Stimulated activated CD4-positive, alpha-beta T cell treated with anti-CD3 and anti-CD28 coated beads, Interleukin-4, amount 100 ng/mL, for 4 hours (primary cell): ENCODE results near the gene GRP.

Experiments used
- DNase-seq, 2 experiments: peaks; one replicate each; pipeline ENCODE4 v3.0.0-alpha.2; 2020

The GRP gene

DNA sequence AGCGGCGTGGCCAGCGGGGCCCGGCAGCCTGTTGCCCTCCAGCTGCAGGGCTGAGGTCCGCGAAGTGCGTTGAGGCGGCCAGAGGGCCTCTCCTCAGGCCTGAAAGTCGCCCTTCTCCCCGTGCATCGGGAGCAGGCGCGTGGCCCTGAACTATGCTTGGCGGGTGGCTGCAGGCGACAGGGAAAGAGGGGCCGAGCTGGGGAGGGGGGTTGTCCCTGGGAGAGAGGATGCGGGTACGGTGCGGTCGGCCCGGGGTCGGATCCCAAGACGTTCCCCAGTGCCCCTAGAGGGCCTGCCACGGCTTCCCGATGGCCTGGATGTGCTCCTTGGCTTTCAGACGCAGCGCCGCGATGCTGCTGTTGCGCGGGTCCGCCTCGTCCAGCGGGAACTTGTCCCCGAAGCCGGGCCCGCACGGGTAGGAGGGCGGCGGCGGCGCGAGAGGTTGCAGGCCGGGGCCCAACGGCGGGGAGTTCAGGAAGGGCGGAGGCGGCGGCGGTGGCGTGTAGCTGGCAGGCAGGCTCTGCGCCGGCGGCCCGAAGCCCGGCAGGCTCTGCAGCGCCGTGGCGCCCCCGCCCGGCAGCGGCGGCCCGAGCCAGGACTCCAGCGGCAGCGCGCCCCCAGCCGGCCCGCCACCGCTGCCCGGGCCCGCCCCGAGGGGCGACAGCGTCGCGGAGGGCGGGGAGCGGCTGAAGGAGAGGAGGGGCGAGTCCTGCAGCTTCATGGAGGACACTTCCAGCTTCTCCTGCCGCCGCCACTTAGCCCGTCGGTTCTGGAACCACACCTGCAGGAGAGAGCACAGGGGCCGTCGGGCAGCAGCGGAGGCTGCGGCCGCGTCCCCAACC is 49.0 kb downstream of the GRP start:
- peak in 1 of 2 experiments; percentile 36 for DNase-seq

DNA sequence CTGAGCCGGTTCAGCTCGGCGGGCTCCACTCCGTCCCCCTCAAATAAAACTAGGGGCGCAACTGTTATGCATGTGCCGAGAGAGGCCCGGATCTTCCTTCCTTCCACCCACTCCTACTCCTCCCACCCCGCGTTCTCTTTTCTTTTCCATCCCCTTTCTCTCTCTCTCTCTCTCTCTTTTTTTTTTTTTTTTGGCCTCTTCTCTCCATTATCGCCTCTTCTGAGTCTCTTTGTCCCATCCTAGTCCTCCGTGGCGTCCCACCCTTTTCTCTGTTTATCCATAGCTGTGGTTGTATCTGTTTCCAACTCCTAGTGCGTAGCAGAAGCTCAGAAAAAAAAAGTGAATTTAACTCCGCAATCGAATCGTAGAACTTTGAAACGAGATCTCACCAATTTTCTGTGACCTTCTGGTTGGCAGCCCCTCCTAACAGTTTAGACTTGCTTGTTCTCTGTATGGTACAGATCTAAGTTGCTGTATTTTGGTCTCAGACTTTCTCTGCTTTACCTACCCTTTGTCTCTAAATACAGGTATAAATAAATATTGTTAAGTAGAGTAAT is 49.7 kb downstream of the GRP start:
- no peak for DNase-seq

DNA sequence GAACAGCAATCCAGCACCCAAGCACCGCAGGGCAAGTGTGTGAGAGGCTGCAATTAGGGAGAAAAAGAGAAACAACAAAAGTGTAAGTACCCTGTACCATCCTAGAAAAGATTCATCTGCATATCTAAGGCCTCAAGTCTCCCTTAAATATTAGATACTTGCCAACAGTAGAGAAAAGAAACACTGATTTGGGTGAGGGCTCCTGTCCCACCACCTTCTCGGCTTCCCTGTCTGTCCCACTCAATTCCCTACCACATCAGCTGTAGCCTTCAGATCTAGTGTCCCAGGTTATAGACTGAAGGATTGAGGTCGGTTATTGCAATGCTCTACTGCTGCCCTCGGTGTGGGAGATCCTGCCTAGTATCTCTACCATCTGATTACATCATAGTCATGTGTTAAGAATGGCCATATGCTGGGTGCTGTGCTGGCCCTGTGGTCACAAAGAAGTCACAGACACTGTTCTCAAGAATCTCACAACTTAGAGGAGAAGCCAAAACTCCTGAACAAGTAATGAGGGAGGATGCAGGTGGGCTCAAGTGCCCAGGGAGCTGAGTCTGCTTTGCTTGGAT is 50.8 kb downstream of the GRP start:
- no peak for DNase-seq

DNA sequence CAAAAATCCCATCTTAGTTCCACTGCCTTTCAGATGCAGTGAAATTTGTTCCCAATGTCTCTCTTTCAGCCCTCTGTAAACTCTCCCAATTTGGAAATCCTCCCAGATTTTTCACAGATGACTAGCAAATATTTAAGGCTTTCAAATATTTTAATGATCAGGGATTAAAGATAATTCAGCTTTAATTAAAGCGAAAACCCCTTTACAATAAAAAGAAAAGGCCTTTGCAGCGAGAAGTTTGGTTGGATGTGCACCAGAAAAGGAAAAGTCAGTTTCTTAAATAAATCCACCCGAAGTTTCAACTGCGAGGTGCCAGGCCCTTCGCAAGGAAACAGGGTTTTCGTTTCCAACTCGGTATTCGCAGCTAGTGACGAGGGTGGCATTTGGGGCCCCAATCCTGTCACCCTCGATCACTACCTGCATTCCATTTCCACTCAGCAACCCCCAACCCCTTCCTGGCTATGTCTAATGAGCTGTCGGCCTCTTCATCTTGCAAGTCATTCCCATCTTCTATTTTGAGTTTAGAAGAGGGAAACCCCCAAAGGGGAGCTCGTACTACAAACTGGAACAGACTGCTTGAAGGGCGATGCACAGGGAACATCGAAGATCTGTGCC is 51.8 kb downstream of the GRP start:
- DNase-seq: no peak

DNA sequence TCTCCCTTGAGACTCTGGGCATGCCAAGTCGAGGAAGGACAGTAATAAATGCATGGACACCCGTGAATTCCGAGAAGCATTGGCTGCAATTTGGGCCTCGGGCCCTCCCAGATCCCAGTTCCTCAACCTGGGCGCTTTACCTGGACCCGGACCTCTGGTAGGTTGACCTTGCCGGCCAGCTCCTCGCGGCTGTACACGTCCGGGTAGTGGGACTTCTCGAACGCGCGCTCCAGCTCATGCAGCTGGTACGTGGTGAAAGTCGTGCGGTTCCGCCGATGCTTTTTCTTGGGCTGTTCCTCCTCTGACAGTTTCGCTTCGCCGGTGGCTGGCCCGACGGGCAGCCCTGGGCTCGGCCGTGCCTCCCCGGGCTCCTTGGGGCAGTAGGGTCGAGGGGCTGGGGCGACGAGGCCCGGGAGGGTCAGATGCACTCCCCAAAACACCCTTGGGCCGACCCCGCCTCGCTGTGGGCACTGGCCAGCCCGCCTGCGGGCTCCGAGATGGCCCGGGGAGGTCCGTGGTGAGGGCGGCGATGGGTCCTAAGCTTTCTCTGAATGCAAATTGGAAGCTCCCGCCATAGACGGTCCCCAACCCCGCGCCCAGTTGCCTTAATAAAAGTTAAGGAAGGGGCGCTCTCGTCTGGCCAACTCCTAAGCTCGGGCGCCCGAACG is 52.4 kb downstream of the GRP start:
- no peak for DNase-seq

DNA sequence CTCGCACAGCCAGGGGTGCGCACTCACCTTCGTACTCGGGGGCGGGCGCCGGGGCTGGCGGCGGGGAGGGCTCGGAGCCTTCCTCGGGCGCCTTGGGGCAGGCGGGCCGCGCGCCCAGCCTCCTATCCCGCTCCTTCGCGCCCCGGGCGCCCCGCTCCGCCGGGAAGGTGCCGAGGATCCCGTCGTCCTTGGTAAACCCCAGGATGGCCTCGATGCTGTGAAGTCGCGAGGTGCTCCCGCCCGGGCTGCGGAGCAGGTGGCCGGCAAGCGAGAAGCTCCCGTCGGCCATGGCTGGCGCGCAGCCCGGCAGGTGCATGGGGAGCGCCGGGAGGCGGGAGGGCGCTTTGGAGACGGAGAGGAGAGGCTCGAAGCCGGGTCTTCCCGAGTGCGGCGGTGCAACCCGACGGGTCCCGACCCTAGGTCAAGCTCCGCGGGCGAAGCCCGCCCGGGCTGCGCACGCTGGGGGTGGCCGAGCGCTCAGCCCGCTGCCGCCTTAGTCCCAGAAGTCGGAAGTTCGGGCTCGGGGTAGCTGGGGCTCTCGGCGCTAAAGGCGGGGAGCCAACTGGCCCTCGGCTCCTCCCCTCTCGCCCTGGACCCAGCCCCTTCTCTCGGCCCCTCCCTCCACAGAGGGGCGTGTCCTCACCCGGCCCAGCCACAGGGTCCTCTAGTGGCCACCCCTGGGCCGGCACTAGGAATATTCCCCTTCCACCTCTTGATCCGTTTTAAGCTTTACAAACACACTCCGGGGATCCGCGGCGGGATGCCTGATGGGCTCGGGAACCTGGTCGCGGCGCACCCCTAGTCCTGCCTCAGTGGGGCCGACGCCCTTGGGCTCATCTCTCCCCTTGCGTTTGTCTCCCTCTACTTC is 53.2 kb downstream of the GRP start, which contains the start of gene RAX:
TSS of gene RAX (minus strand) at position 564 of the 868 bp plus-strand sequence. CDS start at position 316, 248 bp downstream.
- no peak for DNase-seq

DNA sequence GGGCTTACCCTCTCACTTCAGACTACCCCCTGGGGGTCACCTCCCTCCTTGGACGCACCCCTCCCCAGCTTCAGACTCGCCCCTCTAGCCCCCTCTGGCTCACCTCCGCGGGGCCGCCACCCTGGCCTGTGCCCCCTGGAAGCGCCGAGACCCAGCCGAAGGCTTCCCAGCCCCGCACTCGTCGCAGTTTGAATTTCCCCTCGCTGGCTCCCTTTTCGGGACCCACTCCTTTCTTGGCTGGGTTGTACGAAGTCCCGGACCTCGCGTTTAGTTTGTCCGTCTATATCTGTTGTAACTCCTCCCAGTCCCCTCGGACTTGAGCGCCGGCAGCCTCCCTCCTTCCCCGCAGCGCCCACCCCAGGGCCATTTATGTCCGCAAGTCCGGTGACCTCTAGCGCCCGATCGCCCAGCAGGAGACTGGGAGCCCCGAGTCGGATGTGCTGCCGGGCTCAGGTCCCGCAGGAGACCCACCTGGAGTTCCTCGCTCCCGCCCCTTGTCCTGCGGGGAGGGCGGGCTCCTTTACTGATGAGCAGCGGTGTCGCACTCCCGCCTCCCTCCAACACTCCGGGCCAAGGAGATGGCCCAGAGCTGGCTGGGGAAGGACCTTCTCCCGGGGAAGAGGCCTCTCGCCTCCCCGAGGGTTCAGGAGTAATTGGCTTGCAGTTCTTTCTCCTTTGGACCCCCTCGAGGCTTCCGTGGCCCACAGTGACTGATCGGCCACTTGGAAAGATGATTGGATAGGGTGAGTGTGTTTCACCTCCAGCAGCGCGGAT is 54.0 kb downstream of the GRP start:
- DNase-seq: no peak

DNA sequence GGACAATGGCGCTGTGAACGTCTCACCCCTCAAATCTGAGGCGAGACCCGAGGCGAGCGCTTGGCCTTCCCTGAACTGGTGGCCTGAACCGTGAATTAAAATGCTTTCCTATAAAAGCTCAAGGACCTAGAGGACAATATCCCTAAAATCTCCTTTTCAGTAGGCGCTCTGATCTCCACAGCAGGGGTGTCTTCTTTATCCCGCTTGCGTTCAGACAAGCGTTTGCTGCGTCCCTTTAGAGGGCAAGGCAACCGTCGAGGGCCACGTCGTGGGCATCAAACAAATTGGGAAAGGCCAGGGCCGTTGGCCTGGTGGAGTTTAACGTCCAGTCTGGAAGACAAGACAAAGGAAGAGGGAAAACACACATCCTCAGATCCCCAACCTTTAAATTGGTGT is 54.6 kb downstream of the GRP start:
- no peak for DNase-seq

DNA sequence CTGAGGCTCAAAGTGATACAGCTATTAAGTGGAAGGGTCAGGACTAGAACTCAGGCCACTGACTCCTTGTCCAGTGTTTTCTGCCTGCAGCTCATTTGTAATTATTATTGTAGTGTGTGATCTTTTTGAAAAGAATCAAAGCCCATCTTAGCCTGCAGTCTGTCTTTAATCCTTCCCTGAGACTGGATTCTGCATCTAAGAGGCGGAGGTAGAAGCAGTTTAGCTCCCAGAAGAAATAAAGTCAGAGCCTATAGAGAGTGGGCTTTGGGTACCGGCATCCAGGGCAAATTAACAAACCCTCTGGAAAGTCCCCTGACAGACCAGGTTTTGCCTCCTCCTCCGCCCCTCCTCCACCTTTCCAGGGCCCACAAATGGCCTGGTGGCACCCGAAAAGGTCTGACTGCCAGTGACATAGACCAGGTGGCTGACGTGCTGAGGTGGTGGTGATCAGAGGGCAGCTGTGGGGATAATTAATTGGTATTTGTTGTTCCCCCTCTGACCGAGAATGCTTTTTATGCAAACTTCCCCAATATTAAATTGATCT is 55.5 kb downstream of the GRP start:
- DNase-seq: no peak

DNA sequence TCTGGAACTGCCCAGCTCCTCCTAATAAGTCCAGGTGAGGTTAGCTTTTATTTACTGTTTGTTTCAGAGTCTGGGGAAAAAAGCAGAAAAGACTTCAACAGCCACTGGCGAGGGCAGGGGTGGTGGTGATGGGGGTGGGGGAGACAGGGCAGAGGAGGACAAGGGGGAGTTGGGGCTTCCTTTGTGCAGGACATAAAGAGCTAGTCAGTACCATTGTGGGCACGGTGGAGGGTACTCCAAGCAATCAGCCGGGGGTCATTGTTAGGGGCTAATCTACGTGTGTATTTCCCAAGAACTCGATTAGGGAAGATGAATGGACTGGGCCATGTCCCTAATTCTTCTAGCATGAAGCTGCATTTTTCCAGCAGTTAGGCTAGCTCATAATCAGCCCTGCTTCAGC is 56.1 kb downstream of the GRP start:
- DNase-seq: no peak

DNA sequence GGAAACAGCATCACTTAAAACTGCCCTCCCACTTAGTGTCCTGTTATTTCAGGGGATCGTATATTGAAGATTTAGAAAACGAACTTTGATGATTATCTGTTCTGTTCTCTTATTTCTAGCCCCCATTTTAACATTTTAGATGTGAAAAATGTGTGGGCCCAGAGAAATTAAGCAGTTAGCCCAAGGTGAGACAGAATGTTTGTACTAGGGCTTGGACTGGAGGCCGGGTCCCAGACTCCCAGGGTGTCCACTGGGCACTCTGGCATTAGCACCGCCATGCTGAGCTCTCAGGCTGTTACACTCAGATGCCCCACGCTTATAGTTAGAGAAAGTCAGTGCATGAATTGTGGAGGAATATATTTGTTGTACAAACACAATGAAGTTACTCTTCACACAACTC is 58.8 kb downstream of the GRP start:
- DNase-seq: no peak

DNA sequence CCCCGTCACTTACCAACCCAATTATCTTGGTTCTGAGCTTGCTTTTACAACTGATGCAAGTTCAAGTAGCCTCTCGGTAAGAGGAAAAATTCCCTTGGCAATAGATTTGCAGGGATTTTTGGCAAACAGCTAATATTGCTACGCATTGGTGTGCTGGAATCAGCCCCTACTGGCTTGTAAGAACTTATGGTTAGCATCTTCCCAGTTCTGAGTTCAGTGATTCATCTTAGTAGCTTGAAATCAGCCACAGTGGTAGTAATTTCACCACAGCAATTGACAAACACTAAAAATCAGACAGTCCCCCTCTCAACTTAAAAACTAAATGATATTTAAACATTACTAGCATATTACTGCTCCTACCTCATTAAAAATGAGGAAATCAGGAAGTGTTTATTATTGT is 59.2 kb downstream of the GRP start:
- no peak for DNase-seq

DNA sequence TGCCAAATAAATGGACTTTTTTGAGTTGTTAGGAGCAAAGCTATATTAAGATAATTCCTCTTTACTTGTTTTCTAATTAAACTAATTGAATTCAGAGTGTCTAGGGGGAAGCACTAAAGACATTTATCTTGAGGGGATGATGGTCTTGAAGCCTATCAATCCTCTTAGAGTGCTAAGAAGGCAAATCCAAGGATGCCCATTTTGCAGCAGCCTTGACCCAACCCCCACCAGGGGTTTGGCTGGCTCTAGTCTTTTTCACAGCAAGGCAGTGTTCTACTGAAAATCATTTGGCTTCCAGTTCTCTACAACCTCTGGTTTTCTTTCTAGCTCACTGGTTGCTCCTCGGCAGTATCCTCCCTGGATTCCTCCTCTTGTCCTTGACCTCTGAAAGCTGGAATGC is 59.8 kb downstream of the GRP start:
- no peak for DNase-seq
